ENCODE results near the gene SLC22A13. TPM values are rescaled to one million over a fixed set of nuclear protein-coding genes. Genes with fewer than 3 reads are reported as not detected.

Gene SLC22A13
- total RNA-seq, 6 experiments from 2014 or later, result 0.17 to 0.30 (median 0.20) TPM; not detected in 1

- H3K27ac Mint-ChIP-seq, result no peak overlapping the region
- H3K4me1 Mint-ChIP-seq (ENCODE audit: low read depth), result no peaks in the 10 kb centered on the region
- no peak for DNase-seq
- no peak overlapping the region for H3K4me3 Mint-ChIP-seq
- H3K36me3 Mint-ChIP-seq (ENCODE audit: low read depth), result peaks cover 19% of the 10 kb centered on the region; the same call in 1 of the 2 replicates
- H3K9me3 Mint-ChIP-seq, result no peaks in the 10 kb centered on the region
- no peak for TF ChIP-seq CTCF (IDR thresholded peaks at IDR 0.05)
- H3K27me3 Mint-ChIP-seq (ENCODE audit: insufficient read depth), result no peaks in the 10 kb centered on the region; the same call in 1 of the 2 replicates
Measured at GRCh38 chr3:38264353-38264771, 1.2 kb upstream of the SLC22A13 start.

- Mint-ChIP-seq H3K36me3 (ENCODE audit: low read depth) (peaks cover 19% of the 10 kb centered on the region; the same call in 1 of the 2 replicates), H3K4me3 (no peak overlapping the region), H3K27me3 (ENCODE audit: insufficient read depth) (no peaks in the 10 kb centered on the region; the same call in 1 of the 2 replicates), H3K4me1 (ENCODE audit: low read depth) (no peaks in the 10 kb centered on the region), H3K9me3 (no peaks in the 10 kb centered on the region), H3K27ac (no peak overlapping the region)
- no peak for TF ChIP-seq CTCF (IDR thresholded peaks at IDR 0.05)
- no peak for DNase-seq
Measured at GRCh38 chr3:38264779-38265178, 833 bp upstream of the SLC22A13 start.

DNA sequence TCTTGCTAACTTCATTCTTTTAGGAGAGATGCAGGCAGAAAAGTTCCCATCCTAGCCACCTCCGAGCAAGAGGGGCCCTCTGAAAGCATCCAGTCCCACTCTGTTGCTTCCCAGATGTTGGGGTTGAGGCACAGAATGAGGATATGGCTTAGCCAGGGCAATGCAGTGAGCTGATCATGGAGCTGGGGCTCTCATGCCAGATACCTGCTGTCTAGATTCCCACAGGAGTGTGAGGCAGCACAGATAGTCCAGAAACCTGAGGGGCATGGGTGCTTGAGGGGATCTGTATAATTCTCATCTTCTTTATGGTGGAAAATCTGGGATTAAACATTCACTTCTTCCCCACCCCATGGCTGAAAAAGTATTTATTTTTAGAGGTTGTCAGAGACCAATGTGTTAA, 1.2 kb downstream of the SLC22A13 start:
- Mint-ChIP-seq H3K4me3 (no peak overlapping the region), H3K27ac (no peak overlapping the region)
- no peak for TF ChIP-seq CTCF (IDR thresholded peaks at IDR 0.05)

GRCh38 chr3:38267662-38268061, 2.0 kb downstream of the SLC22A13 start:
- H3K27me3 Mint-ChIP-seq (ENCODE audit: insufficient read depth), result no peaks in the 10 kb centered on the region; the same call in 1 of the 2 replicates
- no peak for DNase-seq
- H3K4me1 Mint-ChIP-seq (ENCODE audit: low read depth), result peaks cover 11% of the 10 kb centered on the region
- no peak for TF ChIP-seq CTCF (IDR thresholded peaks at IDR 0.05)
- H3K27ac Mint-ChIP-seq, result no peak overlapping the region
- no peak overlapping the region for H3K4me3 Mint-ChIP-seq
- H3K9me3 Mint-ChIP-seq, result no peaks in the 10 kb centered on the region
- peaks cover 10% of the 10 kb centered on the region for H3K36me3 Mint-ChIP-seq (ENCODE audit: low read depth)

More for the DNA sequence above, 1.2 kb downstream of the SLC22A13 start:
- peaks cover 11% of the 10 kb centered on the region for H3K4me1 Mint-ChIP-seq (ENCODE audit: low read depth)
- no peak for DNase-seq
- peaks cover 12% of the 10 kb centered on the region for H3K36me3 Mint-ChIP-seq (ENCODE audit: low read depth)
- no peaks in the 10 kb centered on the region; the same call in 1 of the 2 replicates for H3K27me3 Mint-ChIP-seq (ENCODE audit: insufficient read depth)
- no peaks in the 10 kb centered on the region for H3K9me3 Mint-ChIP-seq

- no peak for DNase-seq
- H3K36me3 Mint-ChIP-seq (ENCODE audit: low read depth), result peaks cover 10% of the 10 kb centered on the region
- peaks cover 11% of the 10 kb centered on the region for H3K4me1 Mint-ChIP-seq (ENCODE audit: low read depth)
- no peak overlapping the region for H3K4me3 Mint-ChIP-seq
- H3K27ac Mint-ChIP-seq, result no peak overlapping the region
- no peaks in the 10 kb centered on the region for H3K9me3 Mint-ChIP-seq
- TF ChIP-seq CTCF (IDR thresholded peaks at IDR 0.05), result no peak
- H3K27me3 Mint-ChIP-seq (ENCODE audit: insufficient read depth), result no peaks in the 10 kb centered on the region; the same call in 1 of the 2 replicates
Measured at GRCh38 chr3:38268087-38268486, 2.5 kb downstream of the SLC22A13 start.

All from HFFc6 (cell line).